HG02870 (cell line): ENCODE measurements around the gene PKD1.

Source experiments
- ATAC-seq: cut with Tn5 transposase; IDR thresholded peaks from one replicate; pipeline ENCODE4 v1.9.1; 2021; ENCODE audit warnings: mild to moderate bottlenecking, moderate library complexity; ENCODE audit not compliant: unreplicated experiment

PKD1 gene

GRCh38 chr16:2090777-2091546 lies 44.7 kb downstream of the PKD1 start:
- no peak for ATAC-seq

- ATAC-seq: no peak
These were observed 45.3 kb downstream of the PKD1 start for GRCh38 chr16:2090481-2090776.

DNA sequence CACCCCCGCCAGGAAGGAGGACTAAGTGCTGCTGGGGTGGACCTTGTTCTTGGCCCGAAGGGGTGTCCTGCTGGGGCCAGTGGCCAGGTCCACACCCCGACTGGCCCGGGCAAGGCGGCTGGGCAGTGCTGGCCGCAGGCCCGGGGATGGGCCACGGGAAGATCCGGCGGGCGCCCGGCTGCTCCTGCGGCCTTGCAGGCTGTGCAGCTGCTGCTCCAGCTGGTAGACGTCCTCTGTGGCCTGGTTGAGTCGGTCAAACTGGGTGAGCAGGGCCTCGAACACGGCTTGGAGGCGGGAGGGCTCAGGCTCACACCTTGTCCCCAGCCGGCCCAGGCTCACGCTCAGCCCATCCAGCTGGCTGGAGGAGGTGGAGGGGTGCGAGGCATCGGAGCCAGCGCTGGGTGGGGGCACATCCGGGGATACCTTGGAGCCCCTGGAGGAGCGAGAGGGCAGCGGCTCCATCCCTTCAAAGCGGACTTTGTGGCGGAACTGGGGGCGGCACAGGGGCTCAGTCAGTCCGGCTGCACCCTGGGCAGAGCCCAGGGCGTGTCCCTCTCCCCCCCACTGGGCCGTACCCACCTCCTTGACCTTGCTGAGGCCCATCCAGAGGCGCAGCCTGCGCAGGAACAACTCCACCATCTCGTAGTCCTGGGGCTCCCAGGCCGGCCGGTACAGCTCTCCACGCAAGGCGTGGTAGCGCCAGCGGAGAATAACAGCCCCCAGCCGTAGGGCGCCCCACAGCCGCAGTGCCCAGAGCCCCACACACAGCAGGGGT lies 45.8 kb downstream of the PKD1 start:
- no peak for ATAC-seq

DNA sequence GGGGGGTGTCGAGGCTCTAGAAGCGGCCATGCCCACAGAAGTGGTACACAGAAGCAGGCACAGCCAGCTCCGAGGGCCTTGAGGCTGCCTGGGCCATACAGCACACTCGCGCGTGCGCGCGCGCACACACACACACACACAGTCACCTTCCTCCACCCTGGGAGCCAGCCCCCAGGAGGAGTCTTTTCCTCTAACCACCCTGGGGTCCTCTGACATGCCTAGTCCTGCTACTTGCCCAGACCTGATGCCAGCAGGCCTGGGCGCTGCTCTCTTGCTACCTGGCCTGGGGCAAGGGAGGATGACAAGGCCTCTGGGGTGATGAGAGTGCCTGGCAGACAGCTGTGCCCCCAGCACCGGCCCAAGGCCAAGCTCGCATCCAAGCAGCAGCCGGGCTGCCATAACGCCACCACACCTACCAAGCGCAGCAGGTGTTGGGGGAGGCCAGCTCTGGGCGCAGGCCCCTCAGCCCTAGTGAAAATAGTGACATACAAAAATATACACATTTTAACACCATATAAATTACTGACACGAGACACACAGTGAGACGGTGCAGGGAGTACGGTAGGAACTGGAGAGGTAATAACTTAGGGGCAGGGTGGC lies 46.8 kb downstream of the PKD1 start:
- no peak for ATAC-seq

DNA sequence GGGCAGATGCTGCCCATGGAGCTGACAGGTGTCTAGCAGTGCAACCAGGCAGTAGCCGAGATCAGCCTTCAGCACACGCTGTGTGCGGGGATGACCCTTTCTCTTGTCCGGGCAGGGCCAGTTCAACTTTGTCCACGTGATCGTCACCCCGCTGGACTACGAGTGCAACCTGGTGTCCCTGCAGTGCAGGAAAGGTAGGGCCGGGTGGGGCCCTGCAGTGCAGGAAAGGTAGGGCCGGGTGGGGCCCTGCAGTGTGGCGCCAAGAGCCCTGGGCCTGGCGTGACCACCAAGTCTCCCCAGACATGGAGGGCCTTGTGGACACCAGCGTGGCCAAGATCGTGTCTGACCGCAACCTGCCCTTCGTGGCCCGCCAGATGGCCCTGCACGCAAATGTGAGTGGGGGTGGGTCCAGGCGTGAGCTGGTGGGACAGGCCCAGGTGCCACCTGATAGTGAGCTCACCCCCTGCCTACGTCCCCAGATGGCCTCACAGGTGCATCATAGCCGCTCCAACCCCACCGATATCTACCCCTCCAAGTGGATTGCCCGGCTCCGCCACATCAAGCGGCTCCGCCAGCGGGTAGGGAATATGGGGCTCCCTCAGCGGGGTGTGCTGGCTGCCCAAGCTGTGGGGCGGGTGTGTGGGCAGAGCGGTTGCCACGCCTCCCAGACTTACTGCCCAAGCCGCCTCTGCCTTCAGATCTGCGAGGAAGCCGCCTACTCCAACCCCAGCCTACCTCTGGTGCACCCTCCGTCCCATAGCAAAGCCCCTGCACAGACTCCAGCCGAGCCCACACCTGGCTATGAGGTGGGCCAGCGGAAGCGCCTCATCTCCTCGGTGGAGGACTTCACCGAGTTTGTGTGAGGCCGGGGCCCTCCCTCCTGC lies 47.7 kb downstream of the PKD1 start:
- no peak for ATAC-seq

- no peak for ATAC-seq
These were observed 48.6 kb downstream of the PKD1 start for GRCh38 chr16:2086812-2087747.

GRCh38 chr16:2086106-2086742 lies 49.5 kb downstream of the PKD1 start:
- no peak for ATAC-seq

DNA sequence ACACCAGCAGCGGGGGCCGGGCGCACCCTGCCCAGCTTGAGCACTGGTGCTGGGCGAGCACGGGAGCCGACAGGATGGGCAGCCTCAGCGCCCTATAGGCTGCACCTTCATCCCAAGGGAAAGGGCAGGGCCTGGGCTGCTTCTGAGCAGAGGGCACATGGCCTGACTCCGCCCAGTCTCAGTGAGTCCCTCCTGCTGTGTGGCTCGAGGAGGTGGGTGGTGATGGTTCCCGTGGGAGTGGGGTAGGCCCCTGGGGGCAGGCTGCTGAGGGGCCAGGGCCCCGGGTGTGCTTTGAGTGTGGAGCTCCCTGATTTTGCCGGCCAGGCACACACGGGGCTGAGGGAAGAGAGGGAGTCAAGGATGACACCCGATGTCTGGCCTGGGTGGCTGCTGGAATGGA lies 50.0 kb downstream of the PKD1 start:
- no peak for ATAC-seq

DNA sequence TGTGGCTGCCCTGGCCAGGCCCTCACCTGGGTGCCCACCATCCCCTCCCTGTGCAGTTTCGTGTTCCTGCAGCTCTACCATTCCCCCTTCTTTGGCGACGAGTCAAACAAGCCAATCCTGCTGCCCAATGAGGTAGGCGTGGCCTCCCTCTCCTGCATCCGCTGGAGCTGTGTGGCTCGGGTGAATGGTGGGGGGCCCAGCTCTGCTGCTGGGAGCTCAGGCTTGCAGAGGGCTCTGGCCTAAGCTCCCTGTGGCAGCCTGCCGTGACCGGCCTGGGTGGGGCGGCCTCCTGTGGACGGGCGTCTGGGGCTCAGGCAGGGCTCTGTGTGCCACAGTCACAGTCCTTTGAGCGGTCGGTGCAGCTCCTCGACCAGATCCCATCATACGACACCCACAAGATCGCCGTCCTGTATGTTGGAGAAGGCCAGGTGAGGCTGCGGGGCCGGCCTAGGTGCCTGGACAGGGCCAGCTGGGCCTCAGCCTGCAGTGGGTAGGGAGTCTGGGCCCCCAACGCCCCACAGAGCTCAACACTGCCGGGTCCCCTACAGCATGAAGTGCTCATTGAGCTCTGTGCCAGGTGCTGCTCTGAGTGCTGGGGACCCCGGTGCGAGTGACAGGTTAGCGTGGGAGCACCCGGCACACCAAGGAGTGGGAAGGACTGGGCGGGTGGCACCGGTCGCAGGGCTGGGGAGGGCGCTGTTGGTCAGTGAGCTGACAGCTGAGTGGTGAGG lies 50.6 kb downstream of the PKD1 start:
- no peak for ATAC-seq

- ATAC-seq: no peak
These were observed 51.6 kb downstream of the PKD1 start for GRCh38 chr16:2083876-2084780.

DNA sequence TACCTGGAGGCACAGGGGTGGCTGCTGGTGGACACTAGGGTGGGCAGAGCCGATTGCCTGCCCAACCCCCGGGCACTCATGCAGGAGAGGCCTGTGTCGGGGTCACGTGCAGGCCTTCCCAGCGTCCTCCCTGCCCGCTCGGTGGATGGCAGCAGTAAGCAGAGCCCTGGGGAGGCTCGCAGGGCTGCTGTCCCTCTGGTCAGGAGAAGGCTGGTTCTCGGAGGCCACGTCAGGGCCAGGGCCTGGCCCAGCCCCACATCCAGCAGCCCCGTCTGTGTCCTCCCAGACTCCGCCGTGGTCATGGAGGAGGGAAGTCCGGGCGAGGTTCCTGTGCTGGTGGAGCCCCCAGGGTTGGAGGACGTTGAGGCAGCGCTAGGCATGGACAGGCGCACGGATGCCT lies 52.3 kb downstream of the PKD1 start:
- no peak for ATAC-seq

DNA sequence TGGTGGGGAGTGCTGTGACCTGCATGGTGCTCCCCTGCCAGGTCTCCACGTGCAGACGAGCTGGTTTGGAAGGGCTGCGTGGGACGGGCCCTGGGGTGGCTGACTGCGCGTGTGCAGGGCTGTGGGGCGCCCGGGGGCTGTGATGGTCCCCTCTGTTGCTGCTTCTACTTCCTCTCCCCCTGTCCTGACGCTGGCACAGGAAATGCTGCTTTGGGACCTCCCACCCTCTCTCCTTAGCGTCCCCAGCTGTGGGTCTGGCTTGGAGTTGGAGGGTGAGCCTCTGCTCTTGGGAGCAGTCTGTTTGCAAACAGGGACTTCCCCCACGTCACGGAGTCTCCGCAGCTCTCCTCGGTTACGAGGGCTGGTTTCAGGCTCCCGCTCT lies 52.7 kb downstream of the PKD1 start:
- ATAC-seq: no peak

- no peak for ATAC-seq
These were observed 53.3 kb downstream of the PKD1 start for GRCh38 chr16:2082171-2082982.

DNA sequence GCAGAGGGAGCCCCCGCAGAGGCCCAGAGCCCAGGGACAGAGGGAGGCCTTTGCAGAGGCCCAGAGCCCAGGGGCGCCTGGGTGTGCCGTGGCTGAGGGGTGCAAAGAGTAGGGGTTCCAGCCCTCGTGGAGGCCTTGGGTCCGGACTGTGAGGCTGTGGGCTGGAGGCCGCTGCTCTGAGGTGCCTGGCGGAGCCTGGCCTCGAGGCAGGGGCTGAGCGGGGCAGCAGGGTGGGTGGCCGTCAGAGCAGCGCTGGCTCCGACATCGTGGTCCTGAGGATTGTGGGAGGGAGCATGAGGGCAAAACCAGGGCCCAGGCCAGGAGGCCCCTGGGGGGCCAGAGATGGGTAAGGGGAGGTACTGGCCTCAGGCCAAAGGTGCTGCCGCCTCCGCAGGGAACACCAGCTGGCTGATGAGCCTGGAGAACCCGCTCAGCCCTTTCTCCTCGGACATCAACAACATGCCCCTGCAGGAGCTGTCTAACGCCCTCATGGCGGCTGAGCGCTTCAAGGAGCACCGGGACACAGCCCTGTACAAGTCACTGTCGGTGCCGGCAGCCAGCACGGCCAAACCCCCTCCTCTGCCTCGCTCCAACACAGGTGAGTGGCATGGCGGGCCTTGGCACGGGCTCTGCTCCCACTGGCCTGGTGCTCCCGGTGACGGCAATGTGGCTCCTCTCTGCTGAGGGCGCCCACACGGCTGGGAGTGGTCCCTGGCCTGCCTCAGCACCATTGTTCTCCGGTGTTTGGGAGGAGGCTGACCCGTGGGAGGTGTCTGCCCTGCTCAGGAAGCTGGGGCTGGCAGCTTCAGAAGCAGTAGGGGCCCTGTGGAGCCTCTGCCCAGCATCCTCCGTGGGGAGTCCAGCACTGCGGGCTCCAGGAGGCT lies 54.3 kb downstream of the PKD1 start:
- no peak for ATAC-seq

- ATAC-seq: no peak
These were observed 55.7 kb downstream of the PKD1 start for GRCh38 chr16:2079991-2080390.

DNA sequence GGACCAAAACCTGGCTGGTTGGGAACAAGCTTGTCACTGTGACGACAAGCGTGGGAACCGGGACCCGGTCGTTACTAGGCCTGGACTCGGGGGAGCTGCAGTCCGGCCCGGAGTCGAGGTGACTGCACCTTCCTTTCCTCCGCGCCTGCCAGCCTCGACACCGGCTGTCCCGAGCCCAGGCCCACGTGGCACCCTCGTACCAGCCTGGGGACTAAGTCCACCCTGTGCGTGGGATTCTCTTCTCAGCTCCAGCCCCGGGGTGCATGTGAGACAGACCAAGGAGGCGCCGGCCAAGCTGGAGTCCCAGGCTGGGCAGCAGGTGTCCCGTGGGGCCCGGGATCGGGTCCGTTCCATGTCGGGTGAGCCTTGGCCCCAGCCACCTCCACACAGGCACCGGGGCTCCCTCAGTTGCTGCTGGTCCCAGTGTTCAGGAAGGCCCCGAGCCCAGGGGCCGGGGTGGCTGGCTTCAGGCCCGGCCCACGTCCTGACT lies 56.3 kb downstream of the PKD1 start:
- no peak for ATAC-seq
